MM.1S (cell line): ENCODE measurements around the gene SS18L1.

Source experiments
- EZH2 ChIP-seq: fragments of 300-600 bp; sonication (generic); optimal IDR thresholded peaks from 2 replicates; pipeline ENCODE3; 2017; ENCODE audit warnings: low read depth, mild to moderate bottlenecking, antibody characterized with exemption, low read length, mixed read lengths
- EZH2phosphoT487 ChIP-seq: fragments of 300-600 bp; sonication (generic); IDR thresholded peaks from 2 replicates; pipeline ENCODE4 v1.6.1; 2018; ENCODE audit warnings: antibody characterized with exemption, low read length
- TF ChIP-seq, protein P1 (sequence below): fragments of 300-600 bp; sonication (generic); IDR thresholded peaks from 2 replicates; pipeline ENCODE4 v1.5.1; 2016; ENCODE audit warnings: antibody characterized with exemption, low read length, mixed read lengths

DNA sequence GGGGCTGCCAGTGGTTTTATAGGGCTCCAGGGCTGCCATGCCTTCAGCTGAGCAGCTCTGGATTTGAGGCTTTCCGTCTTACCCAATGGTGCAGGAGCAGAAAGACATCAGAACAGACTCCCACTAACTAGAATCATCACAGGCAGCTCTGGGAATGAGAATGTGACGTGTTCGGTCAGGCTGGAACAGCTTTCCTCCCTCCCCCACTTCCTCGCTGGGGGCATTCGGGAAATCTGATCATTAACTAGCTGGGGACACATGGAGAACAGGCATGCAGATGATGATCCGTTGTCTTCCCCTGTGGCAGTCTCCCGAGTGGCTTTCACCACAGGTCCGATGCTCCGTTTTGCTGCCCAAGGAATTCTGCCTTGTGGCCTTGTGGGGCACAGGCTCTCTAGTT lies 33.7 kb downstream of the SS18L1 start:
- TF ChIP-seq, protein P1, sequence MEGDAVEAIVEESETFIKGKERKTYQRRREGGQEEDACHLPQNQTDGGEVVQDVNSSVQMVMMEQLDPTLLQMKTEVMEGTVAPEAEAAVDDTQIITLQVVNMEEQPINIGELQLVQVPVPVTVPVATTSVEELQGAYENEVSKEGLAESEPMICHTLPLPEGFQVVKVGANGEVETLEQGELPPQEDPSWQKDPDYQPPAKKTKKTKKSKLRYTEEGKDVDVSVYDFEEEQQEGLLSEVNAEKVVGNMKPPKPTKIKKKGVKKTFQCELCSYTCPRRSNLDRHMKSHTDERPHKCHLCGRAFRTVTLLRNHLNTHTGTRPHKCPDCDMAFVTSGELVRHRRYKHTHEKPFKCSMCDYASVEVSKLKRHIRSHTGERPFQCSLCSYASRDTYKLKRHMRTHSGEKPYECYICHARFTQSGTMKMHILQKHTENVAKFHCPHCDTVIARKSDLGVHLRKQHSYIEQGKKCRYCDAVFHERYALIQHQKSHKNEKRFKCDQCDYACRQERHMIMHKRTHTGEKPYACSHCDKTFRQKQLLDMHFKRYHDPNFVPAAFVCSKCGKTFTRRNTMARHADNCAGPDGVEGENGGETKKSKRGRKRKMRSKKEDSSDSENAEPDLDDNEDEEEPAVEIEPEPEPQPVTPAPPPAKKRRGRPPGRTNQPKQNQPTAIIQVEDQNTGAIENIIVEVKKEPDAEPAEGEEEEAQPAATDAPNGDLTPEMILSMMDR, result no peak
- TF ChIP-seq EZH2 (no peak), EZH2phosphoT487 (no peak)
